ENCODE results near the gene ANKS3.

GRCh38 chr16:4687946-4688673 lies 46.0 kb downstream of the ANKS3 start:
- TF ChIP-seq CTCF (IDR thresholded peaks at IDR 0.05) (no peak), POLR2A (IDR thresholded peaks at IDR 0.05) (no peak), EP300 (IDR thresholded peaks at IDR 0.05) (no peak)
